DND-41 (cell line): ENCODE data around the gene NDUFA3.

Experiments
- CTCF ChIP-seq: IDR thresholded peaks from 2 replicates; pipeline ENCODE4 v1.5.1; 2012; ENCODE audit warnings: borderline replicate concordance, low read length, moderate library complexity, mild to moderate bottlenecking; ENCODE audit not compliant: poor library complexity, severe bottlenecking; ENCODE audit errors: extremely low read depth
- EZH2 ChIP-seq: IDR thresholded peaks from 3 replicates; pipeline ENCODE4 v1.6.1; 2012; ENCODE audit warnings: borderline replicate concordance, low read depth, mild to moderate bottlenecking, moderate library complexity, low read length, inconsistent platforms; ENCODE audit not compliant: severe bottlenecking

DNA sequence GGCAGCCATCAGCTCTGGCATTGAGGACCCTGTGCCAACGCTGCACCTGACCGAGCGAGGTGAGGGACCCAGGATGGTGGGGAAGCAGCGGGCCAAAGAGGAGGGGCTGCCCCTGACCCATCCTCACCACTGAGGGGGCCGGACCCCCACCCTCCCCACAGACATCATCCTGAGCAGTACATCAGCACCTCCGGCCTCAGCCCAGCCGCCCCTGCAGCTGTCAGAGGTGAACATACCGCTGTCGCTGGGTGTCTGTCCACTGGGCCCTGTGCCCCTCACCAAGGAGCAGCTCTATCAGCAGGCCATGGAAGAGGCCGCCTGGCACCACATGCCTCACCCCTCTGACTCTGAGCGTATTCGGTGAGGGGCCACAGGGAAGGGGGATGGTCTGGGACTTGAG, 49.6 kb downstream of the NDUFA3 start:
- no peak for TF ChIP-seq CTCF
- no peak for TF ChIP-seq EZH2
